Myometrial cell (primary cell): ENCODE measurements around the gene EVC2. TPM values are rescaled to one million over a fixed set of nuclear protein-coding genes. Genes with fewer than 3 reads are reported as not detected.

Source experiments
- total RNA-seq: library from RNA; depleted of rRNA; stranded (reverse); fragments of >200 nt; gene quantifications from 2 replicates; pipeline ENCODE4 v1.2.3, GENCODE V29; 2015

Gene EVC2
- total RNA-seq: 8.3 and 12.1 TPM in 2 replicates

GRCh38 chr4:5708449-5709206, at the start of gene EVC2:
Gene EVC2, minus strand, starts transcription at chr4:5708559. Its CDS starts 46 bp downstream, at chr4:5708513.

GRCh38 chr4:5710961-5711478, 2.7 kb upstream of the EVC2 start, which contains the start of gene EVC:
Gene EVC, plus strand, starts transcription at chr4:5711201. Its CDS starts 180 bp downstream, at chr4:5711381.

Other genes starting within 250 kb of the EVC2 start
- gene EVC, start 2.6 kb upstream of the EVC2 start, total RNA-seq: 14.2 and 17.3 TPM in 2 replicates
- gene CRMP1, start 184.5 kb upstream of the EVC2 start, total RNA-seq: 0.18 and 0.58 TPM in 2 replicates